Stimulated activated CD4-positive, alpha-beta T cell treated with anti-CD3 and anti-CD28 coated beads, Interleukin-15, amount 100 ng/mL, for 24 hours (primary cell): Measurements from ENCODE around the gene USH1G.

Source experiments
- DNase-seq: peaks from one replicate; pipeline ENCODE4 v3.0.0-alpha.2; 2020

Gene USH1G

GRCh38 chr17:74953134-74953687 is 30.2 kb upstream of the USH1G start:
- no peak for DNase-seq

GRCh38 chr17:74952431-74953133 is 29.5 kb upstream of the USH1G start:
- no peak for DNase-seq

- no peak for DNase-seq
These were observed 28.8 kb upstream of the USH1G start for GRCh38 chr17:74951680-74952421.

- no peak for DNase-seq
These were observed 28.0 kb upstream of the USH1G start for GRCh38 chr17:74951065-74951464.

- DNase-seq, result no peak
These were observed 27.2 kb upstream of the USH1G start for GRCh38 chr17:74950207-74950606.

GRCh38 chr17:74949455-74950115 is 26.5 kb upstream of the USH1G start:
- DNase-seq, result no peak

GRCh38 chr17:74947041-74947754 is 24.1 kb upstream of the USH1G start:
- DNase-seq, result no peak

GRCh38 chr17:74946641-74947040 is 23.6 kb upstream of the USH1G start:
- DNase-seq, result no peak

GRCh38 chr17:74945543-74945942 is 22.5 kb upstream of the USH1G start:
- no peak for DNase-seq

- no peak for DNase-seq
These were observed 20.9 kb upstream of the USH1G start for GRCh38 chr17:74943808-74944522.

GRCh38 chr17:74941128-74941725 is 18.2 kb upstream of the USH1G start:
- no peak for DNase-seq

GRCh38 chr17:74939534-74939933 is 16.5 kb upstream of the USH1G start:
- no peak for DNase-seq

- no peak for DNase-seq
These were observed 15.3 kb upstream of the USH1G start for GRCh38 chr17:74938194-74938950.

- DNase-seq, result no peak
These were observed 14.3 kb upstream of the USH1G start for GRCh38 chr17:74937064-74938051.

GRCh38 chr17:74936470-74936799 is 13.4 kb upstream of the USH1G start:
- DNase-seq, result no peak

GRCh38 chr17:74935585-74936469 is 12.8 kb upstream of the USH1G start, which contains the start of gene OTOP3:
Gene OTOP3, plus strand, starts transcription at chr17:74935898. Its CDS starts 24 bp downstream, at chr17:74935922.
- no peak for DNase-seq

- no peak for DNase-seq
These were observed 12.0 kb upstream of the USH1G start for GRCh38 chr17:74935048-74935447.

GRCh38 chr17:74930535-74931036 is 7.5 kb upstream of the USH1G start:
- DNase-seq, result no peak

GRCh38 chr17:74928786-74929185 is 5.7 kb upstream of the USH1G start:
- no peak for DNase-seq
